Transverse colon (tissue), 4 donors: Measurements from ENCODE around the gene PPP1R1A. TPM values are rescaled to one million over a fixed set of nuclear protein-coding genes. Genes with fewer than 3 reads are reported as not detected.

Experiments
- DNase-seq: peaks from one replicate; pipeline ENCODE4 v3.0.0-alpha.2; 2019
- H3K27ac ChIP-seq, 4 donors: fragments of 200-600 bp; sonication (generic); 2 replicates each; pipeline ENCODE4 v1.5.1; 2016 to 2018; ENCODE audit warnings: inconsistent platforms in 4 of 4
- H3K27me3 ChIP-seq: fragments of 200-600 bp; sonication (generic); 2 replicates; pipeline ENCODE4 v1.5.1; 2017; ENCODE audit warnings: inconsistent platforms
- H3K36me3 ChIP-seq, 4 donors: fragments of 200-600 bp; sonication (generic); 2 replicates each; pipeline ENCODE4 v1.5.1; 2017 to 2019; ENCODE audit warnings: inconsistent platforms in 4 of 4
- H3K4me1 ChIP-seq, 4 donors: fragments of 200-600 bp; sonication (generic); 2 replicates each; pipeline ENCODE4 v1.5.1; 2017 to 2020; ENCODE audit warnings: inconsistent platforms in 4 of 4
- H3K4me3 ChIP-seq, 4 donors: fragments of 200-600 bp; sonication (generic); 1 replicate in 1 of 4; 2 replicates in 3 of 4; pipeline versions ENCODE4 v1.5.1 to v1.6.1; 2017 to 2019; ENCODE audit warnings: inconsistent platforms in 4 of 4
- H3K9me3 ChIP-seq, 2 donors: fragments of 200-600 bp; sonication (generic); 2 replicates each; pipeline ENCODE4 v1.5.1; 2017 to 2019; ENCODE audit warnings: inconsistent platforms in 2 of 2
- EP300 ChIP-seq: sonication (generic); formaldehyde crosslinking; IDR thresholded peaks from one replicate; pipeline ENCODE4 v1.6.1; 2017; ENCODE audit warnings: antibody characterized with exemption, low read depth
- POLR2A ChIP-seq: fragments of 450-650 bp; IDR thresholded peaks from one replicate; pipeline ENCODE4 v1.6.1; 2016; ENCODE audit warnings: antibody characterized with exemption, mild to moderate bottlenecking, moderate library complexity
- POLR2AphosphoS5 ChIP-seq, 3 donors: sonication (generic); formaldehyde crosslinking; IDR thresholded peaks; one replicate each; pipeline ENCODE4 v1.6.1; 2016; ENCODE audit warnings: antibody characterized with exemption in 3 of 3
- WGBS, 2 donors: methylation state at CpG; one replicate each; pipeline ENCODE4 v1.1.5; 2018; ENCODE audit warnings: low coverage in 1 of 2; 5-methylcytosine and 5-hydroxymethylcytosine counted together
- in situ Hi-C, 4 donors: fragments of 200-750 bp; cut with MboI; loops; one replicate each; pipeline versions ENCODE4 v1.15.0 to v1.15.1; 2017; ENCODE audit warnings: low sequenced_read_pairs in 3 of 4, low pct_ligation_motif_present in 1 of 4, low pct_unique_long_range_greater_than_20kb in 1 of 4
- intact Hi-C: fragments of 100-400 bp; cut with DNase I; formaldehyde crosslinking; loops from one replicate; pipeline ENCODE4 v1.15.1; 2023; ENCODE audit warnings: low total_unique reads
- total RNA-seq, 4 donors: library from RNA; depleted of rRNA; stranded (reverse); fragments of >200 nt; gene quantifications; one replicate each; pipeline ENCODE4 v1.1.0, GENCODE V29; 2016
- TF ChIP-seq, protein P1 (sequence below), 5 experiments: fragments of 200-600 bp in 3 of 5; fragments of 450-650 bp in 2 of 5; sonication (generic) in 3 of 5; IDR thresholded peaks; 1 replicate in 2 of 5; 2 replicates in 3 of 5; pipeline ENCODE4 v1.5.1; 2016 to 2017; ENCODE audit warnings: antibody characterized with exemption in 5 of 5, inconsistent platforms in 3 of 5, mild to moderate bottlenecking in 2 of 5, moderate library complexity in 1 of 5

PPP1R1A gene
- total RNA-seq, 4 donors from 2014 or later, result 3.3 to 67.0 (median 4.0) TPM

DNA sequence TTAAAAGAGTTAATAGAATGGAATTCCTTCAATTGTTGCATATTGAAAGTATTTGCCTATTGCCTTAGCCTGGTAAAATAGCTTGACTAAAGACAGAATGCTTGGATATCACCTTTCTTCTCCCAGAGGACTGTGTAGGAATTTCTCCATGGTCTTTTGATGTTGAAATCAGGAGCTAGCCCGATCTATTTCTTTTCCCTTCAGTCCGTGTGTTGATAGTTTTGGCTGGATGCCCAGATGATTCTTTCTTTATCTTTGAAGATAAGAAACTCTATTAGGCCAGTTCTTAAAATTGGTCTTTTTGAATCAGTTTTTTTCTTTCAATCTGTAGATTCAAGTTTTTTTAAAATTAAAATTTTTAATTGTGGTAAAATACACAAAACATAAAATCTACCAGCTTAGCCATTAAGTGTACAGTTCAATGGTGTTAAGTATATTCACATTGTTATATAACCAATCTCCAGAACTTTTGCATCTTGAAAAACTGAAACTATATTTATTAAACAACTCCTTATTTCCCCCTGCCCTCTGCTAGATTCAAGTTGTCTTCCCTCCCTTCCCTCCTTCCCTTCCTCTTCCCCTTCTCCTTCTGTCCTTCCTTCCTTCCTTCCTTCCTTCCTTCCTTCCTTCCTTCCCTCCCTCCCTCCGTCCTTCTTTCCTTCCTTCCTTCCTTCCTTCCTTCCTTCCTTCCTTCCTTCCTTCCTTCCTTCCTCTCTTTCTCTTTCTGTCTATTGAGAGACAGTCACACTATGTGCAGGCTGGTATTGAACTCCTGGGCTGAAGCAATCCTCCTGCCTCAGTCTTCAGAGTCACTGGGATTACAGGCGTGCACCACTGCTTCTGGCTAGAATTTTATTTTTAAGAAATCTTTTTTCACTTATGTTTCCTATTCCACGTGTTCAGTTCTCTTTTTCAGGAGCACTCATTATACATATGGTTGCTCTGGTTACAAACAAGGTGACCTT, 36.1 kb upstream of the PPP1R1A start:
- TF ChIP-seq EP300 (no peak), POLR2AphosphoS5 (IDR thresholded peaks at IDR 0.05) (no peak), POLR2A (no peak)
- TF ChIP-seq, protein P1, sequence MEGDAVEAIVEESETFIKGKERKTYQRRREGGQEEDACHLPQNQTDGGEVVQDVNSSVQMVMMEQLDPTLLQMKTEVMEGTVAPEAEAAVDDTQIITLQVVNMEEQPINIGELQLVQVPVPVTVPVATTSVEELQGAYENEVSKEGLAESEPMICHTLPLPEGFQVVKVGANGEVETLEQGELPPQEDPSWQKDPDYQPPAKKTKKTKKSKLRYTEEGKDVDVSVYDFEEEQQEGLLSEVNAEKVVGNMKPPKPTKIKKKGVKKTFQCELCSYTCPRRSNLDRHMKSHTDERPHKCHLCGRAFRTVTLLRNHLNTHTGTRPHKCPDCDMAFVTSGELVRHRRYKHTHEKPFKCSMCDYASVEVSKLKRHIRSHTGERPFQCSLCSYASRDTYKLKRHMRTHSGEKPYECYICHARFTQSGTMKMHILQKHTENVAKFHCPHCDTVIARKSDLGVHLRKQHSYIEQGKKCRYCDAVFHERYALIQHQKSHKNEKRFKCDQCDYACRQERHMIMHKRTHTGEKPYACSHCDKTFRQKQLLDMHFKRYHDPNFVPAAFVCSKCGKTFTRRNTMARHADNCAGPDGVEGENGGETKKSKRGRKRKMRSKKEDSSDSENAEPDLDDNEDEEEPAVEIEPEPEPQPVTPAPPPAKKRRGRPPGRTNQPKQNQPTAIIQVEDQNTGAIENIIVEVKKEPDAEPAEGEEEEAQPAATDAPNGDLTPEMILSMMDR (IDR thresholded peaks at IDR 0.05), result no peak
- 35 to 36% methylated on average over 5 of the region's 5 CpGs for WGBS, 2 donors
- H3K4me3 ChIP-seq, result no peak overlapping the region
- peaks cover 14% of the 10 kb centered on the region for H3K27me3 ChIP-seq
- H3K36me3 ChIP-seq, result no peaks in the 10 kb centered on the region
- H3K9me3 ChIP-seq, result no peaks in the 10 kb centered on the region
- DNase-seq, result no peak
- no peaks in the 10 kb centered on the region for H3K4me1 ChIP-seq
- in situ Hi-C loops (no loop called here), intact Hi-C loops (no loop called here)
- no peak overlapping the region for H3K27ac ChIP-seq

DNA sequence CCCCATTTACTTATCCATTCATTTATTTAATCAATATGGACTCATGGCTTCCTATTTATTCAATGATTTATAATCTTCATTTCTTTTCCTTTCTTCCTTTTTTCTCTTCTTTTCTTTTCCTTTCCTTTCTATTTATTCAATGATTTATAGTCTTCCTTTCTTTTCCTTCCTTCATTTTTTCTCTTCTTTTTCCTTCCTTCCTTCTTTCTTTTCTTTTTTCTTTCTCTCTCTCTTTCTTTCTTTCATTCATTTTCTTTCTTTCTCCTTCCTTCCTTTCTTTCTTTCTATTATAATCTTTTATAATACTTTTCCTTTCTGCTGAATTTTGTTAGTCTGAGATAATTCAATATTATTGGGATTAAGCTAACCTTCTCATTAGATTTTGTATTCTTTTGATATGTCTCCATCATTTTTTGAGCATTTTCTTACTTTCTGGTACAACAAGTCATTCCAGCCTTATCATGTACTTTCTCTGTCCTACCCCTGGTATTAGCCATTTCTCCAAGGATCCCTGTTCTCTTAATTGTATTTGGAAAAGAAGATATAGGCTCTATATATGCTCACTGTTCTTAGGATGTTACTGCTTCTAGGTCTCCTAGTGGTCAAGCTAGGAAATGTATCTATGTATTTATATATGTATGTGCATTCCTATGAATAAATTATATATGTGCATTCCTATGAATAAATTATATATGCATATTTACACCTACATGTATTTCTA, 34.2 kb upstream of the PPP1R1A start:
- no peaks in the 10 kb centered on the region for H3K4me1 ChIP-seq
- H3K27me3 ChIP-seq, result peaks cover 8% of the 10 kb centered on the region
- intact Hi-C loops (no loop called here), in situ Hi-C loops (no loop called here)
- H3K27ac ChIP-seq, result no peak overlapping the region
- no peak for DNase-seq
- no peaks in the 10 kb centered on the region for H3K9me3 ChIP-seq
- TF ChIP-seq, protein P1 (IDR thresholded peaks at IDR 0.05), result peak in 1 of 5 experiments; percentile 10
- no peak for TF ChIP-seq POLR2A
- H3K36me3 ChIP-seq, result no peaks in the 10 kb centered on the region
- H3K4me3 ChIP-seq, result no peak overlapping the region

DNA sequence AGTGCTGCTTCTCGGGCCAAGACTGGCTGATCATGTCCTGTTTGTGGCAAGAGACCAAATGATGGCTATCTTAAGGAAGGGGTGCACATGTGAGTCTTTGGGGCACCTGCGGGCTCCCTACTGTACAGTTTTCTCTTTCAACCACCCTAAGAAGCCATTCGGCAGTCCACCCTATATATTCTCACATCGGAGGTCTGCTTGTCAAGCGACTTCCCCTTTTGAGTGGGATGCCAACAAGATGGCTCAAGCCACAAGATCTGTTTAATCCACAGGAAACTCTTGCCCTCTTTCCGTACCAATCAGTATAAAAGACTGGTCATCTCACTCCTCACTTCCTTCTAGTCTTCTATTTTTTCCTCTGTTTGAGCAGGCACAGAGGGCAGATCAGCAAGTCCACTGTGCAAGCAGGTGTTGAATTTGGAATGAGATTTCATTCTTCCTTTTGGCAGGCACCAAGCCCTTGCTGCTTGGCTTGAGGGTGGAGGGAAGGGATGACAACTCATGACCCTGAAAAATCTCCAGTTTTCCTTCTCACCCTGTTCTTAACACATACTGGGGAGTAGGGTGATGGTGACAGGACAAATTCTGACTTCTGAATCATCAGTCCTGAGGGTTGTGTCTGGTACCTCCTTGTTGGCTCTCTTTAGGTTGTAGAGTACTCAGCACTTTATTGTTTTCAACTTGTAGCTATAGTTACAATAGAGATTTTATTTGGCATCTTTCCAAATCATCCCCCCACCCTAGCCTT, 28.6 kb upstream of the PPP1R1A start:
- Histone ChIP-seq H3K4me1 (no peaks in the 10 kb centered on the region), H3K27me3 (no peaks in the 10 kb centered on the region), H3K9me3 (no peaks in the 10 kb centered on the region), H3K36me3 (no peaks in the 10 kb centered on the region), H3K4me3 (no peak overlapping the region), H3K27ac (no peak overlapping the region)
- WGBS, 2 donors, result 20 to 63% methylated on average over 1 to 6 of the region's 6 CpGs
- TF ChIP-seq POLR2A, result no peak
- no peak for TF ChIP-seq EP300
- no peak for TF ChIP-seq POLR2AphosphoS5 (IDR thresholded peaks at IDR 0.05)
- TF ChIP-seq, protein P1 (IDR thresholded peaks at IDR 0.05), result no peak
- no peak for DNase-seq
- in situ Hi-C loops, result no loop called here
- intact Hi-C loops, result no loop called here

DNA sequence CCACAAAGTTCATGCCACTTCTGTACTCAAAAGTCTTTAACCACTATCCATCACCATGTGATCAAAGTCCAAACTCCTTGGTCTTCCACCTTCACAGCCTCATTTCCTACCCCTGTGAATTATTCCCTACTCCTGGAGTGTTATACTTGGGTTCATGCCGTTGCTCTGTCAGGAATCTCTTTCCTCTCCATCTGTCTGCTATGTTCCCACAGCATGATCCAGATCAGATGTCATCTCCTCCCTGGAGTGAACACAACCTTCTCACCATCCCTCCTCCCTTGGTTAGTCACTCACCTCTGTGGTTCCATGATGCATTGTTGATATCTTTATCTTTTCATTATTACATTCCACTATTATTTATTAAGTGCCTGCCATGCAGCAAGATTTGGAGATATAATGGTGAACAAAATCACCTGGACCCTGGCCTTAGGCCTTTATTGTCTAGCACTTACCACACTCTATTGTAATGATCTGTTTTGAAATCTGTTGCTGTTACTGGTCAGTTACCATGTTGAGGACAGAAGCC, 23.8 kb upstream of the PPP1R1A start:
- Histone ChIP-seq H3K4me1 (no peaks in the 10 kb centered on the region), H3K9me3 (no peaks in the 10 kb centered on the region), H3K27ac (no peak overlapping the region), H3K27me3 (no peaks in the 10 kb centered on the region), H3K4me3 (no peak overlapping the region), H3K36me3 (no peaks in the 10 kb centered on the region)
- WGBS, 2 donors, result 11 to 66% methylated on average over 1 of the region's 1 CpG
- no peak for TF ChIP-seq EP300
- TF ChIP-seq POLR2A, result no peak
- TF ChIP-seq, protein P1 (IDR thresholded peaks at IDR 0.05), result no peak
- no peak for TF ChIP-seq POLR2AphosphoS5 (IDR thresholded peaks at IDR 0.05)
- intact Hi-C loops (no loop called here), in situ Hi-C loops (no loop called here)
- no peak for DNase-seq
